LNCAP (cell line): ENCODE results near the gene CLN3.

Experiments
- CTCF ChIP-seq: fragments of 450-650 bp; IDR thresholded peaks from 2 replicates; pipeline ENCODE4 v1.5.1; 2017; ENCODE audit warnings: mild to moderate bottlenecking

CLN3 gene

GRCh38 chr16:28522792-28523191 lies 30.9 kb upstream of the CLN3 start:
- no peak for TF ChIP-seq CTCF

GRCh38 chr16:28521436-28521835 lies 29.6 kb upstream of the CLN3 start:
- no peak for TF ChIP-seq CTCF

- no peak for TF ChIP-seq CTCF
Observed at GRCh38 chr16:28520672-28521071, 28.8 kb upstream of the CLN3 start.

- TF ChIP-seq CTCF: no peak
Observed at GRCh38 chr16:28514246-28514645, 22.4 kb upstream of the CLN3 start.

GRCh38 chr16:28513484-28514181 lies 21.8 kb upstream of the CLN3 start:
- TF ChIP-seq CTCF: no peak

- TF ChIP-seq CTCF: no peak
Observed at GRCh38 chr16:28511801-28512789, 20.2 kb upstream of the CLN3 start.

- TF ChIP-seq CTCF: no peak
Observed at GRCh38 chr16:28511031-28511430, 19.2 kb upstream of the CLN3 start.
